ENCODE measurements around the gene KCND2.

KCND2 gene

DNA sequence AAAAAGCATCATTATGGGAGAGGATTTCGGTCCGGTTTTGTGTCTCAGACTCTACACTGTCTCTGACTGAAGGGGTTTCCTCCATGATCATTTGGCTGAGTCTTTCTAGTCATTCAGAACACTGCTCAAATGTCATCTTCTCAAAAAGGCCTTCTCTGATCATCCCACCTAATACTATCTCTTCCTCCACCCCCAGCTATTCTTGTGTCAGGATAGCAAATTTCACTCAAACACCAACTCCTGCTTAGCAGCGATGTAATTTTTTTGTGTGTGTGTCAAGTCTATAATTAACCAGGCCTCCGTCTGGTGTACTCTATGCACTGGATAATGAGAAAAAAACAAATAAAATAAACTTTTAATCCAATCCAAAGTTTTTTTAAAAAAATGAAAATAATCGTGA, 200.4 kb downstream of the KCND2 start:
- ATAC-seq (ENCODE audit: insufficient read depth, low read depth): no peak
- DNase-seq: no peak
- H3K4me2 ChIP-seq (ENCODE audit: insufficient read depth, low read length): no peak overlapping the region
- H3K9ac ChIP-seq (ENCODE audit: low read depth, low read length): no peak overlapping the region
- TF ChIP-seq, protein P1, sequence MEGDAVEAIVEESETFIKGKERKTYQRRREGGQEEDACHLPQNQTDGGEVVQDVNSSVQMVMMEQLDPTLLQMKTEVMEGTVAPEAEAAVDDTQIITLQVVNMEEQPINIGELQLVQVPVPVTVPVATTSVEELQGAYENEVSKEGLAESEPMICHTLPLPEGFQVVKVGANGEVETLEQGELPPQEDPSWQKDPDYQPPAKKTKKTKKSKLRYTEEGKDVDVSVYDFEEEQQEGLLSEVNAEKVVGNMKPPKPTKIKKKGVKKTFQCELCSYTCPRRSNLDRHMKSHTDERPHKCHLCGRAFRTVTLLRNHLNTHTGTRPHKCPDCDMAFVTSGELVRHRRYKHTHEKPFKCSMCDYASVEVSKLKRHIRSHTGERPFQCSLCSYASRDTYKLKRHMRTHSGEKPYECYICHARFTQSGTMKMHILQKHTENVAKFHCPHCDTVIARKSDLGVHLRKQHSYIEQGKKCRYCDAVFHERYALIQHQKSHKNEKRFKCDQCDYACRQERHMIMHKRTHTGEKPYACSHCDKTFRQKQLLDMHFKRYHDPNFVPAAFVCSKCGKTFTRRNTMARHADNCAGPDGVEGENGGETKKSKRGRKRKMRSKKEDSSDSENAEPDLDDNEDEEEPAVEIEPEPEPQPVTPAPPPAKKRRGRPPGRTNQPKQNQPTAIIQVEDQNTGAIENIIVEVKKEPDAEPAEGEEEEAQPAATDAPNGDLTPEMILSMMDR (IDR thresholded peaks at IDR 0.05; ENCODE audit: borderline replicate concordance, extremely low read depth, low read length, poor library complexity, severe bottlenecking): no peak
- no peak for TF ChIP-seq EZH2 (IDR thresholded peaks at IDR 0.05; ENCODE audit: borderline replicate concordance, low read depth, low read length, severe bottlenecking)
- H3K36me3 ChIP-seq (ENCODE audit: insufficient read depth, low read length): no peaks in the 10 kb centered on the region
- no peaks in the 10 kb centered on the region for H3K4me1 ChIP-seq (ENCODE audit: insufficient read depth, low read length)
- no peaks in the 10 kb centered on the region for H4K20me1 ChIP-seq (ENCODE audit: insufficient read depth, low read length)
- H3K79me2 ChIP-seq (ENCODE audit: insufficient read depth, low read length): no peaks in the 10 kb centered on the region
- no peaks in the 10 kb centered on the region for H3K9me3 ChIP-seq (ENCODE audit: insufficient read depth, low read length, severe bottlenecking)
- H3K4me3 ChIP-seq (ENCODE audit: low read depth in 1 of 2, low read length in 2 of 2): no peak overlapping the region
- H3K27ac ChIP-seq (ENCODE audit: low read length): no peak overlapping the region
- H2AFZ ChIP-seq (ENCODE audit: low read depth, low read length): no peak overlapping the region
- no peaks in the 10 kb centered on the region for H3K27me3 ChIP-seq (ENCODE audit: insufficient read depth, low read length, poor library complexity)

GRCh38 chr7:120475994-120476393, 203.0 kb downstream of the KCND2 start:
- H3K4me3 ChIP-seq (ENCODE audit: low read depth in 1 of 2, low read length in 2 of 2): no peak overlapping the region
- DNase-seq (no peak), ATAC-seq (ENCODE audit: insufficient read depth, low read depth) (no peak)
- no peaks in the 10 kb centered on the region for H3K36me3 ChIP-seq (ENCODE audit: insufficient read depth, low read length)
- no peaks in the 10 kb centered on the region for H3K27me3 ChIP-seq (ENCODE audit: insufficient read depth, low read length, poor library complexity)
- H3K9ac ChIP-seq (ENCODE audit: low read depth, low read length): no peak overlapping the region
- no peak for TF ChIP-seq EZH2 (IDR thresholded peaks at IDR 0.05; ENCODE audit: borderline replicate concordance, low read depth, low read length, severe bottlenecking)
- TF ChIP-seq, protein P1 (IDR thresholded peaks at IDR 0.05; ENCODE audit: borderline replicate concordance, extremely low read depth, low read length, poor library complexity, severe bottlenecking): no peak
- no peaks in the 10 kb centered on the region for H3K79me2 ChIP-seq (ENCODE audit: insufficient read depth, low read length)
- H3K27ac ChIP-seq (ENCODE audit: low read length): no peak overlapping the region
- H3K4me2 ChIP-seq (ENCODE audit: insufficient read depth, low read length): no peak overlapping the region
- no peak overlapping the region for H2AFZ ChIP-seq (ENCODE audit: low read depth, low read length)
- H3K9me3 ChIP-seq (ENCODE audit: insufficient read depth, low read length, severe bottlenecking): no peaks in the 10 kb centered on the region
- no peaks in the 10 kb centered on the region for H3K4me1 ChIP-seq (ENCODE audit: insufficient read depth, low read length)
- no peaks in the 10 kb centered on the region for H4K20me1 ChIP-seq (ENCODE audit: insufficient read depth, low read length)

DNA sequence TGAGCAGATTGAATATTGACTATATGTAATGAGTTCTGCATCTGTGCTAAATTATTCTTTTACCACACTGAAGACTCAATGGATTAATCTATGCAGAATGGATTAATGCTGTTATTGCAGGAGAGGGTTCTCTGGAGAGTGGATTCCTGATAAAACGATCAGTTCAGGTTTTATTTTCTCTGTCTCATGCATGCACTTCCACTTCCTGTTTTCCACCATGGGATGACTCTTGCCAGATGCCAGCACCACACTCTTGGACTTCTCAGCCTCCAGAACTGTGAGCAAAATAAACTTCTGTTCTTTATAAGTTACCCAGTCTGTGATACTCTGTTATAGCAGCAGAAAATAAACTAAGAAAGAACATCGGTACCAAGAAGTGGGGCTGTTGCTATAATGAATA, 207.5 kb downstream of the KCND2 start:
- ATAC-seq (ENCODE audit: insufficient read depth, low read depth) (no peak), DNase-seq (no peak)
- H3K4me2 ChIP-seq (ENCODE audit: insufficient read depth, low read length): no peak overlapping the region
- H3K27ac ChIP-seq (ENCODE audit: low read length): no peak overlapping the region
- no peaks in the 10 kb centered on the region for H3K9me3 ChIP-seq (ENCODE audit: insufficient read depth, low read length, severe bottlenecking)
- no peaks in the 10 kb centered on the region for H3K27me3 ChIP-seq (ENCODE audit: insufficient read depth, low read length, poor library complexity)
- TF ChIP-seq, protein P1 (IDR thresholded peaks at IDR 0.05; ENCODE audit: borderline replicate concordance, extremely low read depth, low read length, poor library complexity, severe bottlenecking): no peak
- TF ChIP-seq EZH2 (IDR thresholded peaks at IDR 0.05; ENCODE audit: borderline replicate concordance, low read depth, low read length, severe bottlenecking): no peak
- H3K79me2 ChIP-seq (ENCODE audit: insufficient read depth, low read length): no peaks in the 10 kb centered on the region
- no peaks in the 10 kb centered on the region for H3K4me1 ChIP-seq (ENCODE audit: insufficient read depth, low read length)
- no peaks in the 10 kb centered on the region for H3K36me3 ChIP-seq (ENCODE audit: insufficient read depth, low read length)
- no peak overlapping the region for H3K9ac ChIP-seq (ENCODE audit: low read depth, low read length)
- no peak overlapping the region for H2AFZ ChIP-seq (ENCODE audit: low read depth, low read length)
- no peaks in the 10 kb centered on the region for H4K20me1 ChIP-seq (ENCODE audit: insufficient read depth, low read length)
- no peak overlapping the region for H3K4me3 ChIP-seq (ENCODE audit: low read depth in 1 of 2, low read length in 2 of 2)

DNA sequence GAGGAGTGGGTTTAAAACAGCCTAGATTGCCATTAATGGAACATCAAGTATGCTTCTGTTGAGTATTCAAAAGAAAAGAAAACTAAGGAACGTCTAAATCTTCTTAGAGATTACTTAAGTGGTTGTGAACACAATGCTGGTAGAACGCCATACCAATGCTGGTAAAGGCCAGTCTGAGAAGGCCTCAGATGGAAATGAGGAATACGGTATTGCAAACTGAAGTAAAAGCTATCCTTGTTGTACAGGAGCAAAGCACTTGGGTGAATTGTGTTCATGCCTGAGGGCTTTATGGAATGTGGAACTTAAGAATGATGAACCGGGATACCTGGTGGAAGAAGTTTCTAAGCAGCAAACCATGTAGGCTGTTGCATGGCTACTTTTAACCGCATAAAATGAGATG, 208.0 kb downstream of the KCND2 start:
- ATAC-seq (ENCODE audit: insufficient read depth, low read depth): no peak
- no peak for TF ChIP-seq EZH2 (IDR thresholded peaks at IDR 0.05; ENCODE audit: borderline replicate concordance, low read depth, low read length, severe bottlenecking)
- TF ChIP-seq, protein P1 (IDR thresholded peaks at IDR 0.05; ENCODE audit: borderline replicate concordance, extremely low read depth, low read length, poor library complexity, severe bottlenecking): no peak
- H3K4me2 ChIP-seq (ENCODE audit: insufficient read depth, low read length): no peak overlapping the region
- no peak overlapping the region for H2AFZ ChIP-seq (ENCODE audit: low read depth, low read length)
- H3K27ac ChIP-seq (ENCODE audit: low read length): no peak overlapping the region
- H3K9me3 ChIP-seq (ENCODE audit: insufficient read depth, low read length, severe bottlenecking): no peaks in the 10 kb centered on the region
- no peaks in the 10 kb centered on the region for H3K79me2 ChIP-seq (ENCODE audit: insufficient read depth, low read length)
- no peak overlapping the region for H3K9ac ChIP-seq (ENCODE audit: low read depth, low read length)
- no peaks in the 10 kb centered on the region for H3K4me1 ChIP-seq (ENCODE audit: insufficient read depth, low read length)
- no peak for DNase-seq
- no peaks in the 10 kb centered on the region for H3K27me3 ChIP-seq (ENCODE audit: insufficient read depth, low read length, poor library complexity)
- H3K36me3 ChIP-seq (ENCODE audit: insufficient read depth, low read length): no peaks in the 10 kb centered on the region
- no peaks in the 10 kb centered on the region for H4K20me1 ChIP-seq (ENCODE audit: insufficient read depth, low read length)
- no peak overlapping the region for H3K4me3 ChIP-seq (ENCODE audit: low read depth in 1 of 2, low read length in 2 of 2)

All from DND-41 (cell line).